Body of pancreas (tissue), 4 donors: Measurements from ENCODE around the gene C19orf47. TPM values are rescaled to one million over a fixed set of nuclear protein-coding genes. Genes with fewer than 3 reads are reported as not detected.

Experiments used
- ATAC-seq: fragments of 150-250 bp; one replicate; pipeline ENCODE4 v1.9.1; 2016
- DNase-seq, 4 donors: peaks; one replicate each; pipeline ENCODE4 v3.0.0-alpha.2; 2019
- H3K27ac ChIP-seq, 4 donors: fragments of 200-600 bp; sonication (generic); 1 replicate in 3 of 4; 2 replicates in 1 of 4; pipeline versions ENCODE4 v1.5.1 to v1.6.1; 2016 to 2019; ENCODE audit warnings: mild to moderate bottlenecking in 1 of 4, mixed read lengths in 1 of 4, moderate library complexity in 1 of 4
- H3K27me3 ChIP-seq, 2 donors: fragments of 200-600 bp; sonication (generic); one replicate each; pipeline ENCODE4 v1.6.0; 2016; ENCODE audit warnings: mild to moderate bottlenecking in 1 of 2
- H3K36me3 ChIP-seq, 2 donors: fragments of 200-600 bp; sonication (generic); replicated peaks in 1 of 2; 2 replicates each; pipeline ENCODE4 v1.5.1; 2016; ENCODE audit warnings: low read depth in 2 of 2; ENCODE audit not compliant: insufficient read depth in 1 of 2
- H3K4me1 ChIP-seq: fragments of 200-600 bp; sonication (generic); one replicate; pipeline ENCODE4 v1.6.0; 2016
- H3K4me3 ChIP-seq, 2 donors: fragments of 200-600 bp; sonication (generic); 1 replicate in 1 of 2; 2 replicates in 1 of 2; pipeline ENCODE4 v1.5.1; 2016 to 2019
- H3K9me3 ChIP-seq, 3 donors: fragments of 200-600 bp; sonication (generic); 1 replicate in 2 of 3; 2 replicates in 1 of 3; pipeline ENCODE4 v1.5.1; 2016
- CTCF ChIP-seq, 7 experiments: fragments of 450-650 bp in 4 of 7; fragments of 200-600 bp in 3 of 7; sonication (generic) in 3 of 7; IDR thresholded peaks; one replicate each; pipeline ENCODE4 v1.5.1; 2016 to 2019; ENCODE audit warnings: antibody characterized with exemption in 7 of 7
- POLR2A ChIP-seq, 3 donors: fragments of 450-650 bp; IDR thresholded peaks; one replicate each; pipeline ENCODE4 v1.6.1; 2016; ENCODE audit warnings: antibody characterized with exemption in 3 of 3, mild to moderate bottlenecking in 2 of 3
- WGBS, 2 donors: methylation state at CpG; one replicate each; pipeline ENCODE4 v1.1.5; 2017; 5-methylcytosine and 5-hydroxymethylcytosine counted together
- intact Hi-C: fragments of 100-400 bp; cut with DNase I; formaldehyde crosslinking; loops from one replicate; pipeline ENCODE4 v1.15.1; 2023
- total RNA-seq, 2 donors: library from RNA; depleted of rRNA; stranded (reverse); fragments of >200 nt; gene quantifications; one replicate each; pipeline ENCODE4 v1.1.0, GENCODE V29; 2016

The C19orf47 gene
- total RNA-seq, 2 donors from 2014 or later: 3.9 to 19.8 TPM

- no peaks in the 10 kb centered on the region for H3K4me1 ChIP-seq
- 77 to 82% methylated on average over 26 to 28 of the region's 28 CpGs for WGBS, 2 donors
- no peak for TF ChIP-seq POLR2A (IDR thresholded peaks at IDR 0.05)
- no peak for TF ChIP-seq CTCF (IDR thresholded peaks at IDR 0.05)
- H3K4me3 ChIP-seq: no peak overlapping the region
- DNase-seq (no peak), ATAC-seq (no peak)
- intact Hi-C loops: no loop called here
- peaks cover 0 to 1% of the 10 kb centered on the region in 2 donors for H3K36me3 ChIP-seq
- no peaks in the 10 kb centered on the region for H3K9me3 ChIP-seq
- H3K27me3 ChIP-seq: no peaks in the 10 kb centered on the region
- H3K27ac ChIP-seq: no peak overlapping the region
These were observed 35.6 kb upstream of the C19orf47 start for GRCh38 chr19:40383668-40384248.

- H3K36me3 ChIP-seq: peaks cover 0 to 5% of the 10 kb centered on the region in 2 donors
- intact Hi-C loops: no loop called here
- no peak overlapping the region for H3K4me3 ChIP-seq
- WGBS, 2 donors: 74 to 100% methylated on average over 1 to 3 of the region's 3 CpGs
- ATAC-seq (no peak), DNase-seq (no peak)
- no peaks in the 10 kb centered on the region for H3K9me3 ChIP-seq
- TF ChIP-seq CTCF (IDR thresholded peaks at IDR 0.05) (no peak), POLR2A (IDR thresholded peaks at IDR 0.05) (no peak)
- H3K27ac ChIP-seq: no peak overlapping the region
- H3K27me3 ChIP-seq: no peaks in the 10 kb centered on the region
- H3K4me1 ChIP-seq: no peaks in the 10 kb centered on the region
These were observed 33.1 kb upstream of the C19orf47 start for GRCh38 chr19:40381321-40381720.

GRCh38 chr19:40380199-40381037 is 32.2 kb upstream of the C19orf47 start:
- no peaks in the 10 kb centered on the region for H3K4me1 ChIP-seq
- ATAC-seq (no peak), DNase-seq (peak in 1 of 4 donors; percentile 24)
- no peak overlapping the region for H3K4me3 ChIP-seq
- no peak overlapping the region for H3K27ac ChIP-seq
- no peaks in the 10 kb centered on the region for H3K27me3 ChIP-seq
- no peaks in the 10 kb centered on the region for H3K9me3 ChIP-seq
- TF ChIP-seq POLR2A (IDR thresholded peaks at IDR 0.05) (no peak), CTCF (IDR thresholded peaks at IDR 0.05) (no peak)
- WGBS, 2 donors: 80 to 92% methylated on average over 5 to 35 of the region's 37 CpGs
- intact Hi-C loops: no loop called here
- peaks cover 0 to 5% of the 10 kb centered on the region in 2 donors for H3K36me3 ChIP-seq

GRCh38 chr19:40379446-40380198 is 31.4 kb upstream of the C19orf47 start:
- 84 to 90% methylated on average over 2 to 11 of the region's 11 CpGs for WGBS, 2 donors

More at GRCh38 chr19:40379446-40380198, 31.4 kb upstream of the C19orf47 start:
- H3K4me1 ChIP-seq: no peaks in the 10 kb centered on the region
- TF ChIP-seq CTCF (IDR thresholded peaks at IDR 0.05): no peak
- TF ChIP-seq POLR2A (IDR thresholded peaks at IDR 0.05): no peak
- no peak overlapping the region for H3K27ac ChIP-seq
- H3K27me3 ChIP-seq: no peaks in the 10 kb centered on the region
- H3K36me3 ChIP-seq: peaks cover 0 to 5% of the 10 kb centered on the region in 2 donors
- H3K9me3 ChIP-seq: no peaks in the 10 kb centered on the region
- no peak overlapping the region for H3K4me3 ChIP-seq
- intact Hi-C loops: no loop called here
- no peak for ATAC-seq
- DNase-seq: no peak
